ENCODE measurements around the gene DAAM1.

- TF ChIP-seq POLR2A (IDR thresholded peaks at IDR 0.05) (no peak), CTCF (IDR thresholded peaks at IDR 0.05) (no peak), POLR2AphosphoS5 (IDR thresholded peaks at IDR 0.05; ENCODE audit: insufficient read depth in 1 of 2, low read depth in 1 of 2) (no peak)
These were observed 129.5 kb downstream of the DAAM1 start for GRCh38 chr14:59317798-59318505.
